OCI-LY3 (cell line): ENCODE measurements around the gene DISP3.

ENCODE experiments used
- CTCF ChIP-seq: fragments of 200-600, 300-600 bp; sonication (generic); IDR thresholded peaks from 2 replicates; pipeline ENCODE4 v1.5.1; 2014; ENCODE audit warnings: antibody characterized with exemption, low read length, low read depth
- EZH2phosphoT487 ChIP-seq: fragments of 200-600 bp; shearing (Covaris generic); IDR thresholded peaks from 2 replicates; pipeline ENCODE4 v1.6.1; 2018; ENCODE audit warnings: antibody characterized with exemption, mixed run types, low read depth

DNA sequence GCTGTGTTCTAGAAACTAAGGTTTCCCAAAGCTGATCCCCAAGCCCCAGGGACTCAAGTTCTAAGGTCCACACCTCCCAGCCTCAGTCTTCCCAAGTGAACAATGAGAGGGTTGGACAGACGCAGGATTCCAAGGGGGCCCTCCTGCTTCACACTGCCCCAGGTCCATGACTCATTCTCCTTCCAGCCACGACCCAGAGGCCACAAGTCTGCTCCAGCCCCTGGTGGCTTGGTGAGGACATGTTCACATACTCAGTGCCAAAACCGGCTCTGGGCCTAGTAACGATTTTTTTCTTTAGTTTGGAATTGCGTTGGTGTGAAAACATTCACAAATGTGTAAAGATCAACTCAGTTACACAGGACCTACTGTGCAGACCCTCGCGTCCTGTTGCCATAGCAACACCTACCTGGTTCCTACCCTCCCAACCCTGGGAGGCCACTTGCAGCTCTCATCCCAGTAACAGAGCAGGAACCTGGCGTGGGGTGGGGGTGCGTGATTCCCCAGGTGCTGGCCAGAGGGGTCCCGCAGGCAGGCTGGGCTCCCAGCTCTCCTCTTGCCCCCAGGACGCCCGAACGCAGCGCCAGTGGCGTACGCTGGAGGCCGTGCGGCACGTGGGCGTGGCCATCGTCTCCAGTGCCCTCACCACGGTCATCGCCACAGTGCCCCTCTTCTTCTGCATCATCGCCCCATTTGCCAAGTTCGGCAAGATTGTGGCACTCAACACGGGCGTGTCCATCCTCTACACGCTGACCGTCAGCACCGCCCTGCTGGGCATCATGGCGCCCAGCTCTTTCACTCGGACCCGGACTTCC is 57.0 kb downstream of the DISP3 start:
- no peak for TF ChIP-seq CTCF
- TF ChIP-seq EZH2phosphoT487: no peak
